Gastrocnemius medialis (tissue), 4 donors: ENCODE data around the gene FAM50A. TPM values are rescaled to one million over a fixed set of nuclear protein-coding genes. Genes with fewer than 3 reads are reported as not detected.

Experiments
- ATAC-seq, 2 donors: fragments of 150-250 bp; one replicate each; pipeline ENCODE4 v1.9.1; 2016
- DNase-seq, 2 donors: peaks; one replicate each; pipeline ENCODE4 v3.0.0-alpha.2; 2019
- H3K27ac ChIP-seq, 4 donors: fragments of 200-600 bp; sonication (generic); 1 replicate in 1 of 4; 2 replicates in 3 of 4; pipeline ENCODE4 v1.5.1; 2016 to 2018; ENCODE audit warnings: mild to moderate bottlenecking in 2 of 4, moderate library complexity in 1 of 4
- H3K27me3 ChIP-seq, 3 donors: fragments of 200-600 bp; sonication (generic) in 2 of 3; 1 replicate in 1 of 3; 2 replicates in 2 of 3; pipeline versions ENCODE4 v1.5.1 to v1.6.0; 2016 to 2019; ENCODE audit warnings: mild to moderate bottlenecking in 1 of 3, moderate library complexity in 1 of 3
- H3K36me3 ChIP-seq, 2 donors: fragments of 200-600 bp; sonication (generic) in 1 of 2; one replicate each; pipeline ENCODE4 v1.5.1; 2017 to 2018
- H3K4me1 ChIP-seq, 2 donors: fragments of 200-600 bp; sonication (generic) in 1 of 2; one replicate each; pipeline ENCODE4 v1.5.1; 2016 to 2017; ENCODE audit warnings: mild to moderate bottlenecking in 2 of 2
- H3K4me3 ChIP-seq, 4 donors: fragments of 200-600 bp; sonication (generic) in 3 of 4; 1 replicate in 1 of 4; 2 replicates in 3 of 4; pipeline ENCODE4 v1.5.1; 2016 to 2019; ENCODE audit warnings: mild to moderate bottlenecking in 2 of 4
- H3K9me3 ChIP-seq, 3 donors: fragments of 200-600 bp; sonication (generic) in 2 of 3; 1 replicate in 1 of 3; 2 replicates in 2 of 3; pipeline ENCODE4 v1.5.1; 2016 to 2019
- CTCF ChIP-seq, 5 experiments: fragments of 450-650 bp in 3 of 5; fragments of 200-600 bp in 2 of 5; sonication (generic) in 2 of 5; IDR thresholded peaks in 4 of 5; conservative IDR thresholded peaks in 1 of 5; 1 replicate in 4 of 5; 2 replicates in 1 of 5; pipeline ENCODE4 v1.5.1; 2016 to 2019; ENCODE audit warnings: antibody characterized with exemption in 5 of 5, mild to moderate bottlenecking in 3 of 5, moderate library complexity in 3 of 5
- POLR2A ChIP-seq, 2 donors: fragments of 450-650 bp; IDR thresholded peaks; one replicate each; pipeline ENCODE4 v1.6.1; 2017; ENCODE audit warnings: antibody characterized with exemption in 2 of 2, mild to moderate bottlenecking in 2 of 2, moderate library complexity in 2 of 2
- in situ Hi-C, 4 donors: fragments of 200-750 bp; cut with MboI; loops; one replicate each; pipeline versions ENCODE4 v1.15.0 to v1.8.0; 2017; ENCODE audit warnings: low sequenced_read_pairs in 4 of 4
- intact Hi-C: fragments of 100-400 bp; cut with DNase I; formaldehyde crosslinking; loops from one replicate; pipeline ENCODE4 v1.15.1; 2023; ENCODE audit warnings: low total_unique reads
- total RNA-seq, 4 donors: library from RNA; depleted of rRNA; stranded (reverse); fragments of >200 nt; gene quantifications; one replicate each; pipeline versions ENCODE4 v1.1.0 to v1.2.3, GENCODE V29; 2016

FAM50A gene
- total RNA-seq, 4 donors from 2014 or later: 30.9 to 55.4 (median 45.3) TPM

- Histone ChIP-seq H3K4me3 (no peak overlapping the region), H3K4me1 (no peaks in the 10 kb centered on the region), H3K9me3 (no peaks in the 10 kb centered on the region), H3K36me3 (no peaks in the 10 kb centered on the region), H3K27ac (no peak overlapping the region), H3K27me3 (no peaks in the 10 kb centered on the region)
- intact Hi-C loops: no loop called here
- TF ChIP-seq CTCF (IDR thresholded peaks at IDR 0.05 in 4 of 5, conservative IDR thresholded peaks at IDR 0.05 in 1 of 5) (no peak), POLR2A (IDR thresholded peaks at IDR 0.05) (no peak)
- in situ Hi-C loops: no loop called here
- no peak for DNase-seq
- ATAC-seq: no peak
Observed at GRCh38 chrX:154471839-154472684, 28.1 kb downstream of the FAM50A start.

- TF ChIP-seq CTCF (IDR thresholded peaks at IDR 0.05 in 4 of 5, conservative IDR thresholded peaks at IDR 0.05 in 1 of 5) (no peak), POLR2A (IDR thresholded peaks at IDR 0.05) (no peak)
- no peak overlapping the region for H3K4me3 ChIP-seq
- H3K36me3 ChIP-seq: no peaks in the 10 kb centered on the region
- ATAC-seq: no peak
- in situ Hi-C loops (no loop called here), intact Hi-C loops (no loop called here)
- no peaks in the 10 kb centered on the region for H3K9me3 ChIP-seq
- no peaks in the 10 kb centered on the region for H3K27me3 ChIP-seq
- H3K4me1 ChIP-seq: peaks cover 0 to under 1% of the 10 kb centered on the region in 2 donors
- no peak for DNase-seq
- H3K27ac ChIP-seq: no peak overlapping the region
Observed at GRCh38 chrX:154472685-154473632, 29.0 kb downstream of the FAM50A start.

- Histone ChIP-seq H3K4me3 (no peak overlapping the region), H3K27ac (no peak overlapping the region), H3K9me3 (no peaks in the 10 kb centered on the region), H3K27me3 (no peaks in the 10 kb centered on the region), H3K4me1 (peaks cover 0 to 6% of the 10 kb centered on the region in 2 donors), H3K36me3 (no peaks in the 10 kb centered on the region)
- TF ChIP-seq POLR2A (IDR thresholded peaks at IDR 0.05) (no peak), CTCF (IDR thresholded peaks at IDR 0.05 in 4 of 5, conservative IDR thresholded peaks at IDR 0.05 in 1 of 5) (no peak)
- intact Hi-C loops (no loop called here), in situ Hi-C loops (no loop called here)
- no peak for ATAC-seq
- DNase-seq: no peak
Observed at GRCh38 chrX:154473683-154474082, 29.7 kb downstream of the FAM50A start.

- Histone ChIP-seq H3K36me3 (no peaks in the 10 kb centered on the region), H3K27me3 (no peaks in the 10 kb centered on the region), H3K4me1 (peaks cover 0 to 6% of the 10 kb centered on the region in 2 donors), H3K4me3 (no peak overlapping the region), H3K9me3 (no peaks in the 10 kb centered on the region), H3K27ac (no peak overlapping the region)
- ATAC-seq: no peak
- no peak for DNase-seq
- in situ Hi-C loops: no loop called here
- TF ChIP-seq POLR2A (IDR thresholded peaks at IDR 0.05) (no peak), CTCF (IDR thresholded peaks at IDR 0.05 in 4 of 5, conservative IDR thresholded peaks at IDR 0.05 in 1 of 5) (no peak)
- intact Hi-C loops: no loop called here
Observed at GRCh38 chrX:154476821-154477220, 32.9 kb downstream of the FAM50A start.
